NCI-H82 (cell line): ENCODE measurements around the gene ZMPSTE24.
"Not testable (repeated sequence)": the region's sequence is repeated elsewhere in the genome, so short reads cannot be mapped to it uniquely, and the experiment has no call there.

ENCODE experiments used
- DNase-seq: peaks from one replicate; lab custom pipeline; 2025; lab: John Stamatoyannopoulos, UW

Gene ZMPSTE24

DNA sequence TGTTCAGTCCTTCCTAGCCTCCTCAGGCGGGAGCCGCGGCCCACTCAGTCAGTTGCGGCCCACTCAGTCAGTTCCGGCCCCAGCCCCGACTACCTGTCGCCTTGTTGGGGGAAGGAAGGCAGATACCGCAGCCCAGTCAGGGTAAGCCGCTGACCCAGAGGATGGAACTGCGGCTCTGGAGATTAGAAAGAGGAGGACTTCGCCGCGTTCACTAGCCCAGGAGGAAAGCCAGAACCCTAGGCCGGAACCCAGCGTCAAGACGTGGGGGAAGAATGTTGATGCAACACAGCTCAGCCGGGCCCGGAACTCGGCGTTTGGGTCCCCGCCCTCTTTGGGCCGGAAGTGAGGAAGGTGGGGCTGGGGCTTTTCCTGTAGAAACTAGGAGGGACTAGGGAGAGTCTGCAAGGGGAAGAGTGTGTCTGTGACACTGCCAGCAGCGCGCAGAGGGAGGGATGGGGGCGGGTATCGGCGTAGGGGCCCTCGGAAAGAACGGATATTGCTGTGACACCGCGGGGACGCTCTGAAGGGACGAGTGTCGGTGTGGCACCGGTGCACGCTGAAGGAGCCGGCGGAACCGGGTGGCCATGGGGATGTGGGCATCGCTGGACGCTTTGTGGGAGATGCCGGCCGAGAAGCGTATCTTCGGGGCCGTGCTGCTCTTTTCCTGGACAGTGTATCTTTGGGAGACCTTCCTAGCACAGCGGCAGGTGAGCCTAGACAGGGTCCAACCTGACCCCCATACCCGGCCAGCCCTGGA is at the start of gene ZMPSTE24:
ZMPSTE24 (plus strand) TSS at position 549 of the 757 bp plus-strand sequence; CDS start at position 585, 36 bp downstream.
- DNase-seq, result peak; percentile 99

DNA sequence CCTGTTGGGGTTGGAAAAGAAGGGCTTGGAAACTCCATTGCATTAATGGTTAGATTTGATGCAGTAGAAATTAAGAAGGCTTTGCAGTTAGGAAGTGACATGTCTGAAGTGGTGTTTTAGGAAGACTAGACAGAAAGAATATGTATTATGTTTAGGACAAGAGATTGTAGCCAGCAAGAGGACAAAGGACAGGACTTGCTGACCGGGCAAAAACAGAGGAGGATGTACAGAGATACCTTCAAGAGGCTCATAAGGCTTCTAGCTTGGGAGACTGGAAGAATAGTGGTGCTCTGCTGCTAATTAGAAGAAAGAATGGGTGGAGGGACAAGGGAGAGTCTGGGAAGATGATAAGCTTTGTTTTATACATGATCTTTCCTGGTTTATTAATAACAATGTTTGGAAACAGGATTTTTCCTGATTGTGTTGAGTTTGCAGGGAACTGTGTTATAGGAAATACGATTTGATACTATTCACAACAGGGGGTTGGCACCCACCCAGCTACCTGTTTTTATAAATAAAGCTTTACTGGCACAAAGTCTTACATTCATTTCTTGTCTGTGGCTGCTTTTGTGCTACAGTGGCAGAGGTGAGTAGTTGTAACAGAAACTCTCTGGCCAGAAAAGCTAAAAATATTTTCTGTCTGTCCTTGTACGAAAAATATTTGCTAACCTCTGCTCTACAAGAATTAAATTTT is 47.4 kb upstream of the ZMPSTE24 start:
- DNase-seq, result no peak

GRCh38 chr1:40218333-40218732 is 39.7 kb upstream of the ZMPSTE24 start:
- no peak for DNase-seq

DNA sequence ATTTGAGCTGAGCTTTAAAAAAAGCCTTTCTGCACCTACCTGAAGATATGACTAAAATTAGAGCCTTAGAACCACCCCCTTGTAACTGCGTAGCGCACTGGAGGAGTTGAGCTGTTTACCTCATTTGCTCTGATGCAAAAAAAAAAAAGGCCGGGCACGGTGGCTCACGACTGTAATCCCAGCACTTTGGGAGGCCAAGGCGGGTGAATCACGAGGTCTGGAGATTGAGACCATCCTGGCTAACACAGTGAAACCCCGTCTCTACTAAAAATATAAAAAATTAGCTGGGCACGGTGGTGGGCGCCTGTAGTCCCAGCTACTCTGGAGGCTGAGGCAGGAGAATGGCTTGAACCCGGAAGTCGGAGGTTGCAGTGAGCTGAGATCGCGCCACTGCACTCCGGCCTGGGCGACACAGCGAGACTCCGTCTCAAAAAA is 36.5 kb upstream of the ZMPSTE24 start:
- DNase-seq, result not testable (repeated sequence)

DNA sequence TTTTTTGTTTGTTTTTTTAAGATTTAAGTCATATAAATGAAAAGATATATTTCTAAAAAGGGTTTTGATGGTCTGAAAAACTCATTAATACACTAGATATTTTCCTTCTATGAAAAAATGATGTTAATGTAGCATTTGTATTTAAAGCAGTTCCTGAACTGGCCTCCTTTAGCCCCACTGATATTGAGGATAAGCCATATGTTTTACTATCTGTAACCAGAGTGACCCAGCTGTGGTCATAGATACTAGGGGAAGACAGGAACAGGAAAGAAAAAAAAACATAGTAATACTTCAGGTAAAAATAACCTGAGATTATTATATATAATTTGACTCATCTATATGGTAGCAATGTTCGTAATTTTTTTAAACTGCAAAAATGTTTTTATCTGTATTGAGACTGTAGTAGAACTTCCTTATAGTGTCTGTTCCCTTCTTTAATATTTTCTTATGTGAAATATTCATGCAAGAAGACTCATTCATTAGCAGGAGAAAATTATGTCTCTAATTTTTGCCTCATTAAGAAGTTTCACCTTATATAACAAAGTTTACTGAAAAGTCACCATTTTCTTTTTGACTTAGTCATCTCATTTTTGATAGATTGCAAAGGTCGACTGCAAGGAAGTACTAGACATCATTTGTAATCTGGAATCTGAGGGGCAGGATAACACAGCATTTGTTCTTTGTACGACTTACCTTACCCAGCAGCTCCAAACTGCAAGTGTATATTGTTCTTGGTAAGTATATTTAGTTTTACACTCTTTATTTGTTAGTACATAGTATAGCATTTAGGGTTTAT is 35.9 kb upstream of the ZMPSTE24 start:
- no peak for DNase-seq

DNA sequence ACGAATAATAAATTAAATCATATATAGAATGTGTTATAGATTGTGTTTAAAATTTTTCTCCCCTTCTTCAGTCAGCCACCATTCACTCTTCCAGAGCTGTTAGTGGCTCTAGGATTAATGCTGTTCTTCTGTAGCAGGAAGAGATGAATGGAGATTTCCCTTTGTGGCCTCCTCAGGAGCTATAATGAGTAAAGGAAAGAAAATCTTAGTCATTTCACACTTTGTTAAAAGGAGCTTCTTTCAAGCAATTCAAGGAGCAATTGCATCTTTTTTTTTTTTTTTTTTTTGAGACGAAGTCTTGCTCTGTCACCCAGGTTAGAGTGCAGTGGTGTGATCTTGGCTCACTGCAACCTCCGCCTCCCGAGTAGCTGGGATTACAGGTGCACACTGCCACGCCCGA is 34.0 kb upstream of the ZMPSTE24 start:
- DNase-seq, result no peak

DNA sequence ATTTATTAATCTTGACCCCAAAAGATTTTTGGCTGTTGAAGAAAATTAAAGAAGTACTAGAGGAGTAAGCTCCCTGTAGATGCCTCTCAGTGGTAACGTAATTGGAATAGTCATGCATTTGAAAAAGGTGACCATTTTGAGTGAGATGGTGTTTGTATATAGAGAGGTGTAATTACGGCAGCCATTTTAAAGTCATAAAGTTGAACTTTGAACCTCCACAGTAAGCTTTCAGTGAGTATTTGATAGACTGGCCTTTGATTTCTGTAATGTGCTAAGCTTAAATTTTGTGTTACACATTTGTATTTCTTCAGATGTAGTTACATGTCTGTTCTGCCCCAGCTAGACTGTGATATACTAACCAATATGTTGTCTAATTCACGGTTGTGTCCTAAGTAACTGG is 31.8 kb upstream of the ZMPSTE24 start:
- no peak for DNase-seq

DNA sequence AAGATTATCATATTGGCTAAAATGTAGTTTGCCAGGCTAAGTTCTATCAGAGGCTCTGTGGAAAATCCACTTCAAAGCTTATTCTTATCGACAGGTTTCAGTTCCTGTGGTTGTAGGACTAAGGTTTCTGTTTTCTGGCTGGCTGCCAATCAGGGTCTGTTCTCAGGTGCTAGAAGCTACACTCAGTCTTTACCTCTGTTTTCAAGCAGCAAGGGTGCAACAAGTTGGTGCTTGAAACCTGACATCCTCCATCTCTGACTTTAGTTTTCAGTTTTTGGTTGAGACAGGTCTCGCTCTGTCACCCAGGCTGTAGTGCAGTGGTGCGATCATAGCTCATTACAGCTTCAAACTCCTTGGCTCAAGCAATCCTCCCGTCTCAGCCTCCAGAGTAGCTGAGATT is 25.6 kb upstream of the ZMPSTE24 start:
- peak; percentile 9 for DNase-seq

- DNase-seq, result no peak
Measured at GRCh38 chr1:40239626-40240025, 18.4 kb upstream of the ZMPSTE24 start.

GRCh38 chr1:40240390-40240789 is 17.6 kb upstream of the ZMPSTE24 start:
- no peak for DNase-seq

GRCh38 chr1:40241362-40241761 is 16.7 kb upstream of the ZMPSTE24 start:
- no peak for DNase-seq

DNA sequence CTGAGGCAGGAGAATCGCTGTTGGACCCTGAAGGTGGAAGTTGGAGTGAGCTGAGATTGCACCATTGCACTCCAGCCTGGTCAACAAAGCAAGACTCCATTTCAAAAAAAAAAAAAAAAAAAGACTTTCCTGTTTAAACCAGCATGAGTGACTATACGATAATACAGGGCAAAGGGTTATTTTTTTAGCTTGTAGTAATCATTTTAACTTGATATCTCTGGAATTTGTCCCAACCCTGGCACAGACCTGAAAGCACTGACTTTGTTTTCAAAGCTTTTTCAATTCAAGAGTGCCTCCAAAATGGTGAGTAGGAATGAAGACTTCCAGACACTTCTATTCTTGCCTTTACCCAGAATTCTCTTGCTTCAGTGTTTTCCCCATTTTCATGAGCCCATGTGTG is 14.7 kb upstream of the ZMPSTE24 start:
- DNase-seq, result no peak

DNA sequence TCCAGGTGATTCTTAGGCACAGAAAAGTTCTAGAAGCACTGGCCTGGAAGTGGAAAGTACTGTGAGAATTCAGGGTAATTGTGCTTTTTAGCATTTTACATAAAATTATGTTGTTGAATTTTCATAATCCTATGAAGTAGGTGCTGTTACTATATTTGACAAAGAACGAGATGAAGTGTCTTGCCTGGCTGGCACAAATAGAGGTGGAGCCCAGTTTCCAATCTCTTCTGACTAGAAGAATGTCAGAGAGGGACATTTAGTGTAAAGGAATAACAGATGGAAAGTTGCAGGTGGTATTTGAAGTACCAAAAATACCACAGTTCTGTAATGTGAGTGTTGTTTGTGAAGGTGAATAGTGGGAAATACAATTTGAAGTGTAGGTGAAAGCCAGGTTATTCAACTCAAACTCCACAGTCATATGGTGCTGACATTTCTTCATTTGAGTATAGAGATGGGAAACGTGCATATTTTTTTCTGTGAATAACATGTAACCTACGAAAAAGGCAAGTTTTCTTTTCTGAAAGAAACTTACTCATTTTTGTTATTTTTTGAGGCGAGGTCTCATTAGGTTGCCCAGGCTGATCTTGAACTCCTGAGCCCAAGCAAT is 13.8 kb upstream of the ZMPSTE24 start:
- DNase-seq, result no peak

DNA sequence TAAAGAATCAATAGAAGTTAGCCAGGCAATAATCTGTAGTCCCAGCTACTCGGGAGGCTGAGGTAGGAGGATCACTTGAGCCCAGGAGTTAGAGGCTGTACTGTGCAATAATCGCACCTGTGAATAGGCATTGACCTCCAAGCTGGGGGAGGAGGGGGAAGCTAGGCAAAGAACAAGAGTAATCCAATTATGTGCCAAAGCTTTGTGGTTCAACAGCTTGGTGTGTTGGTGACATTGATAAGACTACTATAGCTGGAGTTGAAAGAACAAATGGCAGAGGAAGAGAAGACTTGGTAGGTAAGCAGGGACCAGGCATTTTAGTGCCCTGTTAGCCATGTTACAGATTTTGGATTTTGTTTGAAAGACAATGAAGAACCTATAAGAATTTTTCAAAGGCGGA is 12.3 kb upstream of the ZMPSTE24 start:
- peak; percentile 75 for DNase-seq

DNA sequence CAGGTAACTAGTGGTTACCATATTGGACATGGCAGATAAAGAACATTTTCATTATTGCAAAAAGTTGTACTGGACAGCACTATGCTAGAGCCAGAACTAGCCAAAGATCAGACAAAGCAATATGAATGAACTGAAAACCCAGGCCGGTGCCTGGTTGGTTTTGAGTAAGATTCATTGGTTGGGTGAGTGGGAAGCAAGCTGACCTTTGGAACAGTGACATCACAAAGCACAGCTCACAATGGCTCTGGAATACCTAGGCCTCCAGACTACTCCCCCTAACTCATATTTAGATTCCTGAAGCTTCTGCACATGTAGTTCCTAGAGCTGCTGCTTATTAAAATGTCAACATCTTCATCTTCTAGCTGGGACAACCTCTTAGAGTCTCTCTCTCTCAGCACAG is 10.4 kb upstream of the ZMPSTE24 start, which contains the start of gene TMCO2:
TMCO2 (plus strand) TSS at position 283 of the 400 bp plus-strand sequence; CDS start at position 340, 57 bp downstream.
- no peak for DNase-seq

DNA sequence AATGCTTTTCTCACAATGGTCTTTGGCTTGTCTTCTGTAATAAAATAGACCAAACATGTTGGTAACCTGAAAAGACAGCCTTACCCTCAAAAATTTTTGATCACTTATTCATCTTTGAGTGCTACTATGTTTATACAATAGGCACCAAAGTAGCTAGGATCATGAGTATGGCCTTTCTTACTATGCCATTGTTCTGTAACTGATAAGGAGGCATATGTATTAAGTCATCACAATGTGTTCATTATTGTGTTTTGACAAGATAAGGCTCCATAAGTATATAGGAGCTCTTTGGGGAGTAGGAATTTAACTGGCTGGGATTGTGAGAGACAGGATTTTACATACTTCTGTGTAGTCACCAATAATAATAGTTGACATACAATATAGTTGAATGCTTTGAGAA is 9.6 kb upstream of the ZMPSTE24 start:
- no peak for DNase-seq

- no peak for DNase-seq
Measured at GRCh38 chr1:40251456-40251855, 6.6 kb upstream of the ZMPSTE24 start.

GRCh38 chr1:40252601-40253000 is 5.4 kb upstream of the ZMPSTE24 start:
- DNase-seq, result no peak

GRCh38 chr1:40255231-40255630 is 2.8 kb upstream of the ZMPSTE24 start:
- DNase-seq, result no peak

GRCh38 chr1:40256401-40257084 is 1.5 kb upstream of the ZMPSTE24 start:
- DNase-seq, result peak; percentile 18

DNA sequence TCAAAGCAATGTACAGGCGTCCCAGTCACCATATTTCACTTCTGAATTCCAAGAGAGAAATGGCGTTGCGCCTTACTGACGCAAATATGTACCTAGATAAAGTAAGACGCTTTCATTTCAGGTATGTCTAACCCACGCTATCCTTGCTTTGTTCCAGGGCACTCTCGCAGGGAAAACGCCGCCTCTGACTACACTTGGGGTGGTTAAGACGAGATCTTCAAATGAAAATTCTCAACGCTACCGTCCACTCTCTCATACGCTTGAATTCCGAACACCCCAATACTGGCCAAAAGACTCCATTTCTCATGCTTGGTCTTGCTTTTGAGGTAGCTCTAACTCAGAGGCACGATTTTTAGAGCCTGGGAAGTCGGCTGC is 736 bp upstream of the ZMPSTE24 start:
- no peak for DNase-seq

GRCh38 chr1:40258445-40258769 is 371 bp downstream of the ZMPSTE24 start:
- DNase-seq, result peak; percentile 74
